ENCODE data around the gene A2ML1.
A peak's percentile ranks its signal among the peaks of the same experiment; 100 is the strongest.

The A2ML1 gene

DNA sequence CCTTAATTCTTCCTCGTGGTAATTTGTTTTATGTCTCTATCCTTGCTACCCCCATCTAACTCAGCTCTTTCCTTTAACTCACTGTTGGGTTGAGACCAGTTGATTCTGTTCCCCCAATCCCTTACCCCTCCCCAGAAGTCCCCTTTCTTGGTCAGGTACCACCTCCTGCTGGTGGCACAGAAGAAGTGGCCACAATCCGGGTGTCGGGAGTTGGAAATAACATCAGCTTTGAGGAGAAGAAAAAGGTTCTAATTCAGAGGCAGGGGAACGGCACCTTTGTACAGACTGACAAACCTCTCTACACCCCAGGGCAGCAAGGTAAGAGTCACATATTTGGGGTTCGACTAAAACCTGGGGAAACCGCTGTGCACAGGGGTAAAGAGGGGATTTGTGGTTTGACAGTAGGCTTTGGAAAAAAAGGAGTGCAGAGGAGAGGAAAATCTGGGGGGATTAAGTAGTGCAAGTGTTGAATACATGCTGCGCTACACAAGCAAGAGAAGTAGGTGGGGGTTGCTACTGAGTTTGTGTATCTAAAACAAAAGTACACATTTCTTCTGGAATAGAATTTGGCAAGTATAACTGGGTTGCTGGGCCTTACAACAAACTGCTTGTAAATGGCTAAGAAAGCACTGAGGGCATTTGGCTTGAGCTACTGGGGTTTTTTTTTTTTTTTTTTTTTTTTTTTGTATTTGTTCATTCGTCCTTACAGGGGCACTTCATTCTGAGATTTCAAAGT is 1.3 kb downstream of the A2ML1 start:
- Histone ChIP-seq H3K79me2 (ENCODE audit: insufficient read depth, low read length) (no peaks in the 10 kb centered on the region), H3K9ac (ENCODE audit: low read depth, low read length, poor library complexity, severe bottlenecking) (no peak overlapping the region), H3K36me3 (ENCODE audit: insufficient read depth, low read length) (no peaks in the 10 kb centered on the region), H3K27me3 (ENCODE audit: insufficient read depth, low read length, poor library complexity, severe bottlenecking) (no peaks in the 10 kb centered on the region), H3K9me2 (replicated peaks; ENCODE audit: low read depth, low read length) (no peaks in the 10 kb centered on the region), H2AFZ (ENCODE audit: low read length) (0 out of 2 replicates have a peak overlapping the region, but pooled peaks have one; percentile 31), H3K4me3 (ENCODE audit: low read length, poor library complexity, severe bottlenecking) (no peak overlapping the region), H3F3A (ENCODE audit: low read depth) (no peaks in the 10 kb centered on the region), H3K4me1 (ENCODE audit: insufficient read depth, low read length, poor library complexity, severe bottlenecking) (no peaks in the 10 kb centered on the region), H4K20me1 (ENCODE audit: insufficient read depth, low read length, poor library complexity, severe bottlenecking) (no peaks in the 10 kb centered on the region), H3K4me2 (ENCODE audit: low read depth, low read length, poor library complexity, severe bottlenecking) (no peak overlapping the region), H3K9me3 (ENCODE audit: insufficient read depth, low read depth, low read length) (no peaks in the 10 kb centered on the region)
- TF ChIP-seq, protein P1, sequence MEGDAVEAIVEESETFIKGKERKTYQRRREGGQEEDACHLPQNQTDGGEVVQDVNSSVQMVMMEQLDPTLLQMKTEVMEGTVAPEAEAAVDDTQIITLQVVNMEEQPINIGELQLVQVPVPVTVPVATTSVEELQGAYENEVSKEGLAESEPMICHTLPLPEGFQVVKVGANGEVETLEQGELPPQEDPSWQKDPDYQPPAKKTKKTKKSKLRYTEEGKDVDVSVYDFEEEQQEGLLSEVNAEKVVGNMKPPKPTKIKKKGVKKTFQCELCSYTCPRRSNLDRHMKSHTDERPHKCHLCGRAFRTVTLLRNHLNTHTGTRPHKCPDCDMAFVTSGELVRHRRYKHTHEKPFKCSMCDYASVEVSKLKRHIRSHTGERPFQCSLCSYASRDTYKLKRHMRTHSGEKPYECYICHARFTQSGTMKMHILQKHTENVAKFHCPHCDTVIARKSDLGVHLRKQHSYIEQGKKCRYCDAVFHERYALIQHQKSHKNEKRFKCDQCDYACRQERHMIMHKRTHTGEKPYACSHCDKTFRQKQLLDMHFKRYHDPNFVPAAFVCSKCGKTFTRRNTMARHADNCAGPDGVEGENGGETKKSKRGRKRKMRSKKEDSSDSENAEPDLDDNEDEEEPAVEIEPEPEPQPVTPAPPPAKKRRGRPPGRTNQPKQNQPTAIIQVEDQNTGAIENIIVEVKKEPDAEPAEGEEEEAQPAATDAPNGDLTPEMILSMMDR (conservative IDR thresholded peaks at IDR 0.05; ENCODE audit: low read length): peak; percentile 92
- no peak for TF ChIP-seq EZH2phosphoT487 (IDR thresholded peaks at IDR 0.05; ENCODE audit: borderline replicate concordance)

DNA sequence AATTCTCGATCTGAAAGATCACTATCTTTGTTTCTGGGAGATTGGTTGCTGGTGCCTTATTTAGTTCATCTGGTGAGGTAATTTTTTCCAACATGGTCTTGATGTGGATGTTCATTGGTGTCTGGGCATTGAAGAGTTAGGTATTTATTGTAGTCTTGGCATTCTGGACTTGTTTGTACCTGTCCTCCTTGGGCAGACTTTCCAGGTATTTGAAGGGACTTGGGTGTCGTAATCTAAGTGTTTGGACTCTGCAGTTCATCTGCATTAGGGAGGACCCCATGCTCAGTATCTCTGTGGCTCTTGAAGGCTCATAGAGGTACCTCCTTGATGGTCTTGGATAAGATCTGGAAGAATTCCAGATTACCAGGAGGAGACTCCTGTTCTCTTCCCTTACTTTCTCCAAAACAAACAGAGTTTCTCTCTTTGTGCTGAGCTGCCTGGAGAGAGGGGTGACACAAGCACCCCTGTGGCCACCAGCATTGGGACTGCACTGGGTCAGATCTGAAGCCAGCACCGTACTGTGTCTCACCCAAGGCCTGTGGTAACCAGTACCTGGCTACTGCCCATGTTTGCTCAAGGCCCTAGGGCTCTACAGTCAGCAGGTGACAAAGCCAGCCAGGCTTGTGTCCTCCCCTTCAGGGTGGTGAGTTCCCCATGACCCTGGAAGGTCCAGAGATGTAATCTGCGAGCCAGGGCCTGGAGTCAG is 5.3 kb downstream of the A2ML1 start:
- Histone ChIP-seq H3K79me2 (ENCODE audit: insufficient read depth, low read length) (no peaks in the 10 kb centered on the region), H3K36me3 (ENCODE audit: insufficient read depth, low read length) (no peaks in the 10 kb centered on the region), H3K4me2 (ENCODE audit: low read depth, low read length, poor library complexity, severe bottlenecking) (no peak overlapping the region), H3K4me1 (ENCODE audit: insufficient read depth, low read length, poor library complexity, severe bottlenecking) (no peaks in the 10 kb centered on the region), H3K9me3 (ENCODE audit: insufficient read depth, low read depth, low read length) (no peaks in the 10 kb centered on the region), H3K27me3 (ENCODE audit: insufficient read depth, low read length, poor library complexity, severe bottlenecking) (no peaks in the 10 kb centered on the region), H3K9ac (ENCODE audit: low read depth, low read length, poor library complexity, severe bottlenecking) (no peak overlapping the region), H4K20me1 (ENCODE audit: insufficient read depth, low read length, poor library complexity, severe bottlenecking) (no peaks in the 10 kb centered on the region), H3K9me2 (replicated peaks; ENCODE audit: low read depth, low read length) (no peaks in the 10 kb centered on the region), H3K4me3 (ENCODE audit: low read length, poor library complexity, severe bottlenecking) (no peak overlapping the region), H2AFZ (ENCODE audit: low read length) (no peak overlapping the region), H3F3A (ENCODE audit: low read depth) (no peaks in the 10 kb centered on the region)
- no peak for TF ChIP-seq EZH2phosphoT487 (IDR thresholded peaks at IDR 0.05; ENCODE audit: borderline replicate concordance)
- TF ChIP-seq, protein P1 (conservative IDR thresholded peaks at IDR 0.05; ENCODE audit: low read length): no peak

DNA sequence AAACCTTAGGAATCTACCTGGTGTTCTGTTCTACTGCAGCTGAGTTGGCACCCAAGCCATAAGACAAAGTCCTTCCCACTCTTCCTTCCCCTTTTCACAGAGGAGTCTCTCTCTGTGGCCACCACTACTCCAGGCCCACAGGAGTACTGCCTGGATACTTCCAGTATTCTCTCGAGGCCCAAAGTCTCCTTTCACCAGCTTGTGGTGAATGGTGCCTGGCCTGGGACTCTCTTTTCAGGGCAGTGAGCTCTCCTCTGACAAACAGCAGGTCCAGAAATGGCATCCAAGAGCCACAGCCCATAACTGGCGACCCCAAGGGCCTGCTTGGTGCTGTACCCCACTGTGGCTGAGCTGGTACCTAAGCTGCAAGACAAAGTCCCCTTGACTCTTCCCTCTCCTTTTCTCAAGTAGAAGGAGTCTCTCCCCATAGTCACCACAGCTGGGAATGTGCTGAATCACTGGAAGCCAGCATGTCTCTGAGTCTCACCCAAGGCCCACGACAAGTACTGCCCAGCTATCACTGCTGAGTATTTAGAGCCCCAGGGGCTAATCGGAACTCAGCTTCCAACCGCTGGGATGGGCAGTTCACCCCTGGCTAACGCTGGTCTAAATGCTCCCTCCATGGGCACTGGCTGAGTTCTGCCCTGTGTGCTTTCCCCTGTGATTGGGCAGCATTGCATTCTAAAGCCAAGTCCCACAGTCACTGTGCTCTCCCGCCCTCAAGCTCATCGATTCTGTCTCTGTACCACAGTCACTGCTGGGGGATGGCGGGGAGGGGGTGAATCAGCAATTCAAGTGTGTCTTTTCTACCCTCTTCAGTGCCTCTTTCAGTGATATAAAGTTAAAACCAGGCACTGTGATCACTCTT is 6.1 kb downstream of the A2ML1 start:
- no peak overlapping the region for H3K9ac ChIP-seq (ENCODE audit: low read depth, low read length, poor library complexity, severe bottlenecking)

More for the DNA sequence above, 6.1 kb downstream of the A2ML1 start:
- no peaks in the 10 kb centered on the region for H3K4me1 ChIP-seq (ENCODE audit: insufficient read depth, low read length, poor library complexity, severe bottlenecking)
- no peaks in the 10 kb centered on the region for H3K79me2 ChIP-seq (ENCODE audit: insufficient read depth, low read length)
- H2AFZ ChIP-seq (ENCODE audit: low read length): no peak overlapping the region
- no peaks in the 10 kb centered on the region for H3K9me3 ChIP-seq (ENCODE audit: insufficient read depth, low read depth, low read length)
- H3K36me3 ChIP-seq (ENCODE audit: insufficient read depth, low read length): no peaks in the 10 kb centered on the region
- TF ChIP-seq EZH2phosphoT487 (IDR thresholded peaks at IDR 0.05; ENCODE audit: borderline replicate concordance): no peak
- TF ChIP-seq, protein P1 (conservative IDR thresholded peaks at IDR 0.05; ENCODE audit: low read length): no peak
- H3K9me2 ChIP-seq (replicated peaks; ENCODE audit: low read depth, low read length): no peaks in the 10 kb centered on the region
- H3K4me3 ChIP-seq (ENCODE audit: low read length, poor library complexity, severe bottlenecking): no peak overlapping the region
- no peaks in the 10 kb centered on the region for H3K27me3 ChIP-seq (ENCODE audit: insufficient read depth, low read length, poor library complexity, severe bottlenecking)
- H3K4me2 ChIP-seq (ENCODE audit: low read depth, low read length, poor library complexity, severe bottlenecking): no peak overlapping the region
- no peaks in the 10 kb centered on the region for H3F3A ChIP-seq (ENCODE audit: low read depth)
- no peaks in the 10 kb centered on the region for H4K20me1 ChIP-seq (ENCODE audit: insufficient read depth, low read length, poor library complexity, severe bottlenecking)

Measured in Loucy (cell line).